Measurements from ENCODE around the gene CNTNAP5. TPM values are rescaled to one million over a fixed set of nuclear protein-coding genes. Genes with fewer than 3 reads are reported as not detected.

CNTNAP5 gene
- polyA plus RNA-seq, 4 donors = 0.03 to 0.12 TPM; not detected in 2

GRCh38 chr2:124698979-124699565 lies 674.0 kb downstream of the CNTNAP5 start:
- Histone ChIP-seq H3K36me3 (ENCODE audit: control insufficient read depth in 3 of 3, insufficient read depth in 2 of 3, low read depth in 1 of 3, low read length in 3 of 3) (no peaks in the 10 kb centered on the region), H3K27me3 (ENCODE audit: control insufficient read depth in 3 of 3, insufficient read depth in 3 of 3, low read length in 3 of 3) (no peaks in the 10 kb centered on the region), H3K27ac (ENCODE audit: low read depth in 1 of 3, low read length in 2 of 3) (no peak overlapping the region), H3K4me3 (ENCODE audit: low read depth in 1 of 3, low read length in 3 of 3) (no peak overlapping the region), H3K9me3 (ENCODE audit: control insufficient read depth in 2 of 2, insufficient read depth in 1 of 2, low read depth in 1 of 2, low read length in 1 of 2) (no peaks in the 10 kb centered on the region), H3K4me1 (ENCODE audit: control insufficient read depth in 3 of 3, insufficient read depth in 2 of 3, low read depth in 1 of 3, low read length in 2 of 3) (no peaks in the 10 kb centered on the region)
- WGBS, 3 donors = 71 to 75% (median 71%) methylated on average over 3 to 4 of the region's 4 CpGs
- DNase-seq (no peak), FAIRE-seq (no peak)

- Histone ChIP-seq H3K27me3 (ENCODE audit: control insufficient read depth in 3 of 3, insufficient read depth in 3 of 3, low read length in 3 of 3) (no peaks in the 10 kb centered on the region), H3K4me3 (ENCODE audit: low read depth in 1 of 3, low read length in 3 of 3) (no peak overlapping the region), H3K4me1 (ENCODE audit: control insufficient read depth in 3 of 3, insufficient read depth in 2 of 3, low read depth in 1 of 3, low read length in 2 of 3) (no peaks in the 10 kb centered on the region), H3K36me3 (ENCODE audit: control insufficient read depth in 3 of 3, insufficient read depth in 2 of 3, low read depth in 1 of 3, low read length in 3 of 3) (no peaks in the 10 kb centered on the region), H3K9me3 (ENCODE audit: control insufficient read depth in 2 of 2, insufficient read depth in 1 of 2, low read depth in 1 of 2, low read length in 1 of 2) (no peaks in the 10 kb centered on the region), H3K27ac (ENCODE audit: low read depth in 1 of 3, low read length in 2 of 3) (no peak overlapping the region)
- no peak for DNase-seq
- FAIRE-seq = no peak
Measured at GRCh38 chr2:124702777-124703176, 677.7 kb downstream of the CNTNAP5 start.

- Histone ChIP-seq H3K27me3 (ENCODE audit: control insufficient read depth in 3 of 3, insufficient read depth in 3 of 3, low read length in 3 of 3) (no peaks in the 10 kb centered on the region), H3K27ac (ENCODE audit: low read depth in 1 of 3, low read length in 2 of 3) (no peak overlapping the region), H3K36me3 (ENCODE audit: control insufficient read depth in 3 of 3, insufficient read depth in 2 of 3, low read depth in 1 of 3, low read length in 3 of 3) (no peaks in the 10 kb centered on the region), H3K9me3 (ENCODE audit: control insufficient read depth in 2 of 2, insufficient read depth in 1 of 2, low read depth in 1 of 2, low read length in 1 of 2) (no peaks in the 10 kb centered on the region), H3K4me1 (ENCODE audit: control insufficient read depth in 3 of 3, insufficient read depth in 2 of 3, low read depth in 1 of 3, low read length in 2 of 3) (no peaks in the 10 kb centered on the region), H3K4me3 (ENCODE audit: low read depth in 1 of 3, low read length in 3 of 3) (no peak overlapping the region)
- 42 to 58% (median 48%) methylated on average over 5 of the region's 5 CpGs for WGBS, 3 donors
- FAIRE-seq (no peak), DNase-seq (no peak)
Measured at GRCh38 chr2:124704071-124704925, 679.2 kb downstream of the CNTNAP5 start.

GRCh38 chr2:124708661-124709060 lies 683.6 kb downstream of the CNTNAP5 start:
- no peaks in the 10 kb centered on the region for H3K4me1 ChIP-seq (ENCODE audit: control insufficient read depth in 3 of 3, insufficient read depth in 2 of 3, low read depth in 1 of 3, low read length in 2 of 3)
- H3K9me3 ChIP-seq (ENCODE audit: control insufficient read depth in 2 of 2, insufficient read depth in 1 of 2, low read depth in 1 of 2, low read length in 1 of 2) = no peaks in the 10 kb centered on the region
- 75 to 97% (median 89%) methylated on average over 3 of the region's 3 CpGs for WGBS, 3 donors
- H3K27me3 ChIP-seq (ENCODE audit: control insufficient read depth in 3 of 3, insufficient read depth in 3 of 3, low read length in 3 of 3) = no peaks in the 10 kb centered on the region
- FAIRE-seq (no peak), DNase-seq (no peak)
- H3K36me3 ChIP-seq (ENCODE audit: control insufficient read depth in 3 of 3, insufficient read depth in 2 of 3, low read depth in 1 of 3, low read length in 3 of 3) = no peaks in the 10 kb centered on the region
- no peak overlapping the region for H3K4me3 ChIP-seq (ENCODE audit: low read depth in 1 of 3, low read length in 3 of 3)
- H3K27ac ChIP-seq (ENCODE audit: low read depth in 1 of 3, low read length in 2 of 3) = no peak overlapping the region

- Histone ChIP-seq H3K27me3 (ENCODE audit: control insufficient read depth in 3 of 3, insufficient read depth in 3 of 3, low read length in 3 of 3) (no peaks in the 10 kb centered on the region), H3K9me3 (ENCODE audit: control insufficient read depth in 2 of 2, insufficient read depth in 1 of 2, low read depth in 1 of 2, low read length in 1 of 2) (no peaks in the 10 kb centered on the region), H3K36me3 (ENCODE audit: control insufficient read depth in 3 of 3, insufficient read depth in 2 of 3, low read depth in 1 of 3, low read length in 3 of 3) (no peaks in the 10 kb centered on the region), H3K4me1 (ENCODE audit: control insufficient read depth in 3 of 3, insufficient read depth in 2 of 3, low read depth in 1 of 3, low read length in 2 of 3) (no peaks in the 10 kb centered on the region), H3K4me3 (ENCODE audit: low read depth in 1 of 3, low read length in 3 of 3) (no peak overlapping the region), H3K27ac (ENCODE audit: low read depth in 1 of 3, low read length in 2 of 3) (no peak overlapping the region)
- DNase-seq (no peak), FAIRE-seq (no peak)
- 64 to 89% (median 72%) methylated on average over 2 of the region's 2 CpGs for WGBS, 3 donors
Measured at GRCh38 chr2:124713969-124714368, 688.9 kb downstream of the CNTNAP5 start.

- H3K36me3 ChIP-seq (ENCODE audit: control insufficient read depth in 3 of 3, insufficient read depth in 2 of 3, low read depth in 1 of 3, low read length in 3 of 3) = no peaks in the 10 kb centered on the region
- DNase-seq = no peak
- H3K9me3 ChIP-seq (ENCODE audit: control insufficient read depth in 2 of 2, insufficient read depth in 1 of 2, low read depth in 1 of 2, low read length in 1 of 2) = no peaks in the 10 kb centered on the region
- no peak overlapping the region for H3K27ac ChIP-seq (ENCODE audit: low read depth in 1 of 3, low read length in 2 of 3)
- H3K4me3 ChIP-seq (ENCODE audit: low read depth in 1 of 3, low read length in 3 of 3) = no peak overlapping the region
- no peak for FAIRE-seq
- no peaks in the 10 kb centered on the region for H3K27me3 ChIP-seq (ENCODE audit: control insufficient read depth in 3 of 3, insufficient read depth in 3 of 3, low read length in 3 of 3)
- no peaks in the 10 kb centered on the region for H3K4me1 ChIP-seq (ENCODE audit: control insufficient read depth in 3 of 3, insufficient read depth in 2 of 3, low read depth in 1 of 3, low read length in 2 of 3)
Measured at GRCh38 chr2:124725187-124725586, 700.1 kb downstream of the CNTNAP5 start.

- H3K27me3 ChIP-seq (ENCODE audit: control insufficient read depth in 3 of 3, insufficient read depth in 3 of 3, low read length in 3 of 3) = no peaks in the 10 kb centered on the region
- 25 to 63% (median 49%) methylated on average over 2 of the region's 2 CpGs for WGBS, 3 donors
- H3K9me3 ChIP-seq (ENCODE audit: control insufficient read depth in 2 of 2, insufficient read depth in 1 of 2, low read depth in 1 of 2, low read length in 1 of 2) = no peaks in the 10 kb centered on the region
- no peak overlapping the region for H3K27ac ChIP-seq (ENCODE audit: low read depth in 1 of 3, low read length in 2 of 3)
- no peak overlapping the region for H3K4me3 ChIP-seq (ENCODE audit: low read depth in 1 of 3, low read length in 3 of 3)
- DNase-seq = no peak
- FAIRE-seq = no peak
- no peaks in the 10 kb centered on the region for H3K4me1 ChIP-seq (ENCODE audit: control insufficient read depth in 3 of 3, insufficient read depth in 2 of 3, low read depth in 1 of 3, low read length in 2 of 3)
- no peaks in the 10 kb centered on the region for H3K36me3 ChIP-seq (ENCODE audit: control insufficient read depth in 3 of 3, insufficient read depth in 2 of 3, low read depth in 1 of 3, low read length in 3 of 3)
Measured at GRCh38 chr2:124740636-124741035, 715.5 kb downstream of the CNTNAP5 start.

GRCh38 chr2:124753842-124754241 lies 728.8 kb downstream of the CNTNAP5 start:
- Histone ChIP-seq H3K4me3 (ENCODE audit: low read depth in 1 of 3, low read length in 3 of 3) (no peak overlapping the region), H3K27ac (ENCODE audit: low read depth in 1 of 3, low read length in 2 of 3) (no peak overlapping the region), H3K27me3 (ENCODE audit: control insufficient read depth in 3 of 3, insufficient read depth in 3 of 3, low read length in 3 of 3) (no peaks in the 10 kb centered on the region), H3K9me3 (ENCODE audit: control insufficient read depth in 2 of 2, insufficient read depth in 1 of 2, low read depth in 1 of 2, low read length in 1 of 2) (no peaks in the 10 kb centered on the region), H3K4me1 (ENCODE audit: control insufficient read depth in 3 of 3, insufficient read depth in 2 of 3, low read depth in 1 of 3, low read length in 2 of 3) (no peaks in the 10 kb centered on the region), H3K36me3 (ENCODE audit: control insufficient read depth in 3 of 3, insufficient read depth in 2 of 3, low read depth in 1 of 3, low read length in 3 of 3) (no peaks in the 10 kb centered on the region)
- DNase-seq (no peak), FAIRE-seq (no peak)
- 62 to 76% (median 74%) methylated on average over 3 of the region's 3 CpGs for WGBS, 3 donors
